Muscle of arm (tissue), 12 donors: ENCODE data around the gene PNPLA2. TPM values are rescaled to one million over a fixed set of nuclear protein-coding genes. Genes with fewer than 3 reads are reported as not detected.

Experiments used
- DNase-seq: peaks from one replicate; pipeline ENCODE4 v3.0.0-alpha.2; 2013
- polyA plus RNA-seq, 12 donors: library from polyadenylated mRNA; unstranded; fragments of 120-200 nt; gene quantifications; one replicate each; pipeline ENCODE4 v1.2.1, GENCODE V29; 2013; ENCODE audit not compliant: insufficient read length in 12 of 12

PNPLA2 gene
- polyA plus RNA-seq, 12 donors: 19.5 to 40.3 (median 23.8) TPM; not detected in 1

DNA sequence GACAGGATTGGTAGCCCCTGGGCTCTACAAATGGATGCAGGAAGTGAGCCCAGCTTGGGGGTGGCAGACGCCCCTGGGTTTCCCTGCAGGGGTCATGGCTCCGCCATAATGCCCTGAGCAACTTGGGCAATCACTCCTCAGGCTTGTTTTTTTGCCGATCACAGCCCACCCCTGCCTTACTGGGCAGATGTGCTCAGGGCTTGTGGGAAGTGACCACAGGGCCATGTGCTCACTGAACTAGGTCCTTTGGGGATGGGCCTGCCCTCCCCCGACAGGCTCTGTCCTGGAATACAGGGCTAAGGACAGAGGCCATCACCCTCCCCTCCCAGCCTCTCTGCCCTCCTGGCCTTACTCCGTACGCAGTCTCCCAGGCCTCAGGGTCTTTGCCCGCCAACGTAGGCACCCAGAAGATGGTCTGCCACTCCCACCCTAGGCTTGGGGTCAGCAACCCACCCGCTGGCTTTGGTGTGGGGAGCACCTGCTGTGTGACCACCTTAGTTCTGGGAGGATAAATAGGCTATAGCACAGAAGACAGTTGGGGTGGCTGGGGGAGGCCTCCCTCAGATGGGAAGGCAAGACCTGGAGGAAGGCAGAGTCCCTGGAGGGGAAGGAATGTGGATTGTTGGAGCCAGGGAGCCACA is 5.1 kb upstream of the PNPLA2 start:
- no peak for DNase-seq

DNA sequence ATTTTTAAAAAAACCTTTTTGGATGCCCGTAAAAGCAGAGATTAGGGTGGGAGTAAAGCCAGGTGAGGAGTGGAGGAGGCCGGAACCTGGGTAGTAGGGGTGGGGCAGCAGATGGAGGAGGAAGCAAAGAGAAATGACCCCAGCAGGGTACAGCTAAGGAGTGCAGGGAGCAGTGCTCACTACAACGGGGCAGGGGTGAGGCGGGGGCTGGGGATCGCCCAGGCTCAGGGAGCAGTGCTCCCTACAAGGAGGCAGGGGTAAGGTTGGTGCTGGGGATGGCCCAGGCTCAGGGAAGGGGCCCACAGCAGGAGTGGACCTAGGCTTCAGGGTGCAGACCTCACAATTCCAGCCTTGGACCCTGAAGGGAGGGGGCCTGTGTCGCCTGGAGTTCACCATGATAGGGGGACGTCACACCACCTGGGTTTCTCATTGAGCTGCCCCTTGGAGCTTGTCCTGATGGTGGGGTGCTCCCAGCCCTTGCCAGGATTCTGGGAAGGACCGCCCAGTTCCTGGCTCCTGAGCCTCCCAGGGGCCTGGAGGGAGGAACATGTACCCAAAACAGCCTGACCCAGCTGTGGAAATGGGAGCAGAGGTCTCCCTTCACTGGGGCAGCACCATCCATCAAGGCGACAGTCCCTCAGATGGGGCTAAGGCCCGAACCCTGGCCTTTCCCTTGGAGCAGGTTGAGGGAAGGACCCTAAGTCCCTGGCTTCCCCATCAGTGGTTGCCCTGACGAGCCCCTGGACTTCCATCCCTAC is 2.9 kb upstream of the PNPLA2 start:
- no peak for DNase-seq

DNA sequence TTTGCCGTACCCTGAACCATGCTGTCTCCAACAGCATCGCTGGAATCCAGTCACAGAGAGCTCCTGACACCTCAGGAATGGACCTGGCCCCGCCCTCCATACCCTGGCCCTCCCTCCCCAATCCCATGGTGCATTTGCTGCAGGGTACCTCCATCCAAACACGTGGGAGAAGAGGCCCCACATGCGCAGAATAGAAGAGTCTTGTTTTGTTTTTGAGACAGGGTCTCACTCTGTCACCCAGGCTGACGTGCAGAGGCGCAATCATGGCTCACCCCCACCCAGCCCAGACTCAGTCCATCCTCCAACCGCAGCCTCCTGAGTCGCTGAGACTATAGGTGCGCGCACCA is 2.3 kb upstream of the PNPLA2 start:
- DNase-seq: no peak

DNA sequence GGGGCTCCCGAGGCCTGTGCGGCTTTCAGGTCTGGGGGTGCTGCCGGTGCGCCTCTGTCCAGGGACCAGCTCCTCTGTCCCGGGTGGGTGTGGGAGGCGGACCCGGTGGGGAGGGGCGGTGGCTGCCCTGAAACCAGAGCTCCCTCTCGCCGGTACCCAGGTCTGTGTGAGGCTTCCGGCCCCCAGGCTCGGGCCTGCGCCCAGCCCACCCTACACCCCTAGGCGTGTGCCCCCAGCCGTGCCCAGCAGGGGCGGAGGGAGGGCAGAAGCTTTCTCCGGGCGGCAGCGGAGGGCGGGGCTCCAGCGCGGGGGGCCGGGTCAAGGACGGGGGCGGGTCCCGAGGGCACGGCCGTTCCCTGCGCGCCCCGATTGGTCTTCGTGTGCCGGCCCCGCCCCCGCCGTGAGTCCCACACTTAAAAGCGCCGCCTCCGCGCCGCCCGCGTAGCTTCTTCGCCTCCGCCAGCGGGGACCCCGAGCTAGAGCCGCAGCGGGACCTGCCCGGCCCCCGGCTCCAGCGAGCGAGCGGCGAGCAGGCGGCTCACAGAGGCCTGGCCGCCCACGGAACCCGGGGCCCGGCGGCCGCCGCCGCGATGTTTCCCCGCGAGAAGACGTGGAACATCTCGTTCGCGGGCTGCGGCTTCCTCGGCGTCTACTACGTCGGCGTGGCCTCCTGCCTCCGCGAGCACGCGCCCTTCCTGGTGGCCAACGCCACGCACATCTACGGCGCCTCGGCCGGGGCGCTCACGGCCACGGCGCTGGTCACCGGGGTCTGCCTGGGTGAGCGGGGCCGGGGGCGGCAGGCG is 616 bp downstream of the PNPLA2 start:
- peak; percentile 88 for DNase-seq

DNA sequence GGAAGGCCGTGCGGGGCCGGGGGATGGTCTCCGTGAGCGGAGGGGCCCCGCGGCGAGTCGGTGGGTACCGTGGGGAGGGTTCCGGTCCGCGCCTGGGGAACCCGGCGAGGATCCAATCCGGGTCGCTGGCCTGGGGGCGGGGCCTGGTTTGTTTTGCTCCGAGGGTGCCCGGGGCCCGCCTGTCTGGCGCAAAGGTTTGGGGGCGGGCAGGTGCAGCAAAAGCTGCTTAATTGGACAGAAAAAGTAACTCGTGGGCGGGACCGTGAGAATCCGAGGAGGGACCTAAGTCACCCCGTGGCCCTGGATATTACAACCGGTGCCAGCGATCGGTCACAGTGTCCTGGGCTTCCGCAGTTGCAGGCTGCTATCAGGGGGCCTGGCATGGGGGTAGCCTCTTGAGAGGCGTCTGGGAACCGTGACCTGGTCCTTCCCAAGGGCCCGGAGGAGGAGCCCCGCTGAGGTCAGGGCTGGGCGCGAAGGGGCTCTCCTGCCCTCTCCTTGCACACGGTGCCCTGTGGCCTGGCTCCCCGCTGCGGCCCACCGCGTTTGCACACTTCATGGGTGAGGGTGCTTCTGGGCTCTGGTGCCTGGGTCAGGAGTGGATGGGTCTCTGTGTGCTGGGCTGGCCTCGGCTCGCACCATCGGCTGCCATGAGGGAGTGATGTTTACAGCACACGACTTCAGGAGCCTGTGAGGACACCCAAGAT is 1.4 kb downstream of the PNPLA2 start:
- DNase-seq: no peak

DNA sequence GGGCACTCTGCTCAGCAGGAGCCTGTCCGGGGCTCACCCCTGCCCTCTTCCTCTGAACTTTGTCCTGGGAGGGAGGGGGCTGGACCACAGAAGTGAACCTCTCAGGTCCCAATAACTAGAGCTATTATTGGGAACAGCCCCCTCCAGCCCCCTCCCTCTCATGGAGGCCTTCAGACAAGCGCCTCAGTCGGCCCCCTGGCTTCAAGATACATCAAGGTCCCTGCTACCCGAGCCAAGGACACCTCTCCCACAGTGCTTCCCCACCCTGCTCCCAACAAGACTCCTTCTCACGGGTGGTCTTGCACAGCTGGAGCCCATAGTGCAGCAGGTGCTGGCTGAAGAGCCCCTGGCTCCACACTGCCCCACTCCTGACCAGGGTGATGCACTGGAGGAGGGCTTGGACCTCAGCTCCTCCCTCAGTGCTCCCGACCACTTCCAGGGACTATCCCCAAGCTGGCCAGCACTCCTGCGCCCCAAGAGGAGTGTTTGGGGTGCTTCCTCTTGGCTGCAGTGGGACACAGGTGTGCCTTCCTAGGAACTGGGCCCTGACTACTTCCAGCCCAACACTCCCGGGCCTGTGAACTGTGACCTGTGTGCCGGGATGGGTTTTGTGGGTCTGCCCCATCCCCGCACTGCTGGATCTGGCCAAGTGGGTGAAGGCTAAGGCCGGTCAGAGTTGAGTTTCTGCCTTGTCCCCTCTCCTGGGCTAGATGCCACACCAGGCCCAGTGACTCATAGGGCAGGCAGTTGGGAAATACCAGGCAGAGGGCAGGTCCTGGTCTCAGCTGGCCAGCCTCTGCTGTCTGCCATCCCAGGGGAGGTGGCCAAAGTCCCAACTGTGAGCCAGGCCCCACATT is 2.2 kb downstream of the PNPLA2 start:
- DNase-seq: no peak

DNA sequence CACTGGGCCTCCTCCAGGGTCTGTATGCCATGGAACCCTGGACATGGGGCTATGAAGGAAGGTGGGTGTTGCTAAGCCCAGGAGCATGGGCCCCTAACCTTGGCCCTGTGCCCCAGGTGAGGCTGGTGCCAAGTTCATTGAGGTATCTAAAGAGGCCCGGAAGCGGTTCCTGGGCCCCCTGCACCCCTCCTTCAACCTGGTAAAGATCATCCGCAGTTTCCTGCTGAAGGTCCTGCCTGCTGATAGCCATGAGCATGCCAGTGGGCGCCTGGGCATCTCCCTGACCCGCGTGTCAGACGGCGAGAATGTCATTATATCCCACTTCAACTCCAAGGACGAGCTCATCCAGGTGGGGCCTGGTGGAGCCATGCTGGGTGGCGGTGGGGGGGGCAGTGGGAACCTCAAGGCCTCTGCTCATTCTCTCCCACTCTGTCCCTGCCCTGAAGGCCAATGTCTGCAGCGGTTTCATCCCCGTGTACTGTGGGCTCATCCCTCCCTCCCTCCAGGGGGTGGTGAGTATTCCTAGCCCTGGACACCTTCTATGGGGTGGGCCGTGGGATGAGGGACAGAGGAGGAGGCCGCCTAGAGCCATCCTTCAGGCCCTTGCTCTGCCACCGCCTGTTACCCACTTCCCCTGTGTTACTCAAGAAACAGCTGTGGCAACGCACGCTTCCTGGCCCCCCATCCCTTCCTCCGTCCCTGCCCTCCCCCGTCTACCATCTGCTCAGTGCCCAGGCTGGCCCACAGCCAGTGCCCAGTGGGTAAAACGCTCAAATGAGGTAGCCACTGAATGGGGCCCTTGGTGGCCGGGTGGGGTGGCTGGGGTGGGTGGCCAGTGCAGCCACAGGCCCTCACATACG is 3.0 kb downstream of the PNPLA2 start:
- no peak for DNase-seq

DNA sequence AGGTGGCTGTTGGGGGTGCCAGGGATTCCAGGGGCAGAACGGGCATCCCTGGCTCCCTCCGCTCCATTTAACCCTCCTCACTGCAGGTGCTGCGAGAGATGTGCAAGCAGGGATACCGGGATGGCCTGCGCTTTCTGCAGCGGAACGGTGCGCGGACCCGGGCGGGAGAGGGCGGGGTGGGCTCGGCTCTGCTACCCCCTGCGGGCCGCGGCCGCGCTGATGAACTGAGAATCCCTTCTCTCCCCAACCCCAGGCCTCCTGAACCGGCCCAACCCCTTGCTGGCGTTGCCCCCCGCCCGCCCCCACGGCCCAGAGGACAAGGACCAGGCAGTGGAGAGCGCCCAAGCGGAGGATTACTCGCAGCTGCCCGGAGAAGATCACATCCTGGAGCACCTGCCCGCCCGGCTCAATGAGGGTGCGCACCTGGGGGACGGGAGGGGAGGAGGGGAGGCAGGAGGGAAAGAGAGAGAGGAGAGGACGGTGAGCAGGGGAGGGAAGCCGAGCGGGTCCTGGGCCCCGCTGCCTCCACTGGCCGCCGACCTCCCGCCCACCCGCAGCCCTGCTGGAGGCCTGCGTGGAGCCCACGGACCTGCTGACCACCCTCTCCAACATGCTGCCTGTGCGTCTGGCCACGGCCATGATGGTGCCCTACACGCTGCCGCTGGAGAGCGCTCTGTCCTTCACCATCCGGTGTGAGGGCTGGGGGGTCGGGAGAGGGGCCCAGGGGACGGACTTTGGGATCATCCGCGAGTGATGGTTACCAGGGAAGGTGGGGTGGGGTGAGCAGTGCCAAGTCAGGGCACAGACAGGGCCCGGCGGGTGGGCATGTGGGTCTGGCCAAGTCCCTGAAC is 5.0 kb downstream of the PNPLA2 start:
- DNase-seq: no peak

DNA sequence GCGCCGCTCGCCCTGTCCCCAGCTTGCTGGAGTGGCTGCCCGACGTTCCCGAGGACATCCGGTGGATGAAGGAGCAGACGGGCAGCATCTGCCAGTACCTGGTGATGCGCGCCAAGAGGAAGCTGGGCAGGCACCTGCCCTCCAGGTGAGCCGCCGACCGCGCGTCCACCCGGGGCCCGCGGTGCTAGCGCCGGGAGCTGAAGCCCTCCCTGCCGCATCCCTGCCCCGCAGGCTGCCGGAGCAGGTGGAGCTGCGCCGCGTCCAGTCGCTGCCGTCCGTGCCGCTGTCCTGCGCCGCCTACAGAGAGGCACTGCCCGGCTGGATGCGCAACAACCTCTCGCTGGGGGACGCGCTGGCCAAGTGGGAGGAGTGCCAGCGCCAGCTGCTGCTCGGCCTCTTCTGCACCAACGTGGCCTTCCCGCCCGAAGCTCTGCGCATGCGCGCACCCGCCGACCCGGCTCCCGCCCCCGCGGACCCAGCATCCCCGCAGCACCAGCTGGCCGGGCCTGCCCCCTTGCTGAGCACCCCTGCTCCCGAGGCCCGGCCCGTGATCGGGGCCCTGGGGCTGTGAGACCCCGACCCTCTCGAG is 5.7 kb downstream of the PNPLA2 start:
- no peak for DNase-seq

DNA sequence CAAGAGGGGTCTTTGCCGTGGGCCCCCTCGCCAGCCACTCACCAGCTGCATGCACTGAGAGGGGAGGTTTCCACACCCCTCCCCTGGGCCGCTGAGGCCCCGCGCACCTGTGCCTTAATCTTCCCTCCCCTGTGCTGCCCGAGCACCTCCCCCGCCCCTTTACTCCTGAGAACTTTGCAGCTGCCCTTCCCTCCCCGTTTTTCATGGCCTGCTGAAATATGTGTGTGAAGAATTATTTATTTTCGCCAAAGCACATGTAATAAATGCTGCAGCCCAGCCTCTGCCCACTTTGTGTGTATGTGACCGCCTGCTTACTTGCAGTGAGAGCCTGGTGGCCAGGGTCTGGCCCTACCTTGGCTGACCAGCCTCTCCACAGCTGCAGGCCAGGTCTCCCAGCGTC is 6.2 kb downstream of the PNPLA2 start:
- no peak for DNase-seq

DNA sequence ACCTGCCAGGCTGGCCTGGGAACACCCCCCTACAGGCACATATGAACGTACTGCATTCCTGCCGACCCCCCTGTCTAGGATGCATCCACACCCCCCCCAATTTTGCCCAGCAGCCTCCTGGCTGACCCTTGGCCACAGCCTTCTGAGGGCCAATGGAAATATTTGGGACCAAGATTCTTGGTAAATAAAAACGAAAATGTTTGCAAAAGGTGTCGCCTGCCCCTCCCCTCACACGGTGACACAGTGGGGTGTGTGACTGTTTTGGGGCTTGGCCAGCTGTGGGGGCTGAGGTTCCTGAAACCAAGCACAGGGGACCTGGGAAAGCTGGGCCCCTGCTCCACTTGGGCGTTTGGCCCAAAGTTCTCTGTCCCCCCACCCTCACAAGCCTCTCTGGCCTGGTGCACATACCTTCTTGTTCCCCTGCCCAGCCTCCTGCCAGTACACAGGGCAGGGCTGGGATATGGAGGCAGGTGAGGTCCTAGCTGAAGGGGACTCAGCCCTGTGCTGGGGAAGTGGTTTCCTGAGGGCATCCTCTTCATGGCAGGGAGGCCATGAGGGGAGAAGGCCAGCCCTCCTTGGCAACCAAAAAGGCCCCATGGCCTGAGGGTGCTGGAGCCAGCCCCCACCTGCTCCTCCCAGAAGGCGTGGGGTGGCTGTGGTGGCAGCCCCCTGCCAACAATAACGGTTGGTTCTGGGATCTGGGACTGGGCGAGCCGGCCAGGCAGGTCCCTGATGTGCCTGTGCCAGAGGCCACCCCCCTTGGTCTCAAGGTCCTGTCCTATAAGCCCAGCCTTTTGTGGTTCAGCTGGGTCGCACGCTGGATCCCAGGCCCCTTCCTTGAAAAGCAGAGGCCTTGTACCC is 6.9 kb downstream of the PNPLA2 start:
- DNase-seq: no peak

DNA sequence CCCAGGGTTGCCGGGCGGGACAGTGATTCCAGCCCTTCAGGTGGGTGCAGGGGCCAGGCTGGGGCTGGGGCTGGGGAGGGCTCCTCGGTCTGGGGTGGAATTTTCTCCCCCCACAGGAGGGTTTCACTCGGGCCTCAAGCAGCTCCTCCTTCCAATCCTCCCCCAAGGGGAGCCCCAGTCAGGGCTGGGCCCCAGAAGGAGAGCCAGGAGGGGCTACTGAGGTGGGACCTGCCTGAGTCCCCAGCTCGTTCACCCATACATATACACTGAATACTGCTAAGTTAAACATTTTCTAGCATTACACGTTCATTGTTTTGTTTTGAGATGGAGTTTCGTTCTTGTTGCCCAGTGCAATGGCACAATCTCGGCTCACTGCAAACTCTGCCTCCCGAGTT is 7.5 kb downstream of the PNPLA2 start:
- DNase-seq: no peak

DNA sequence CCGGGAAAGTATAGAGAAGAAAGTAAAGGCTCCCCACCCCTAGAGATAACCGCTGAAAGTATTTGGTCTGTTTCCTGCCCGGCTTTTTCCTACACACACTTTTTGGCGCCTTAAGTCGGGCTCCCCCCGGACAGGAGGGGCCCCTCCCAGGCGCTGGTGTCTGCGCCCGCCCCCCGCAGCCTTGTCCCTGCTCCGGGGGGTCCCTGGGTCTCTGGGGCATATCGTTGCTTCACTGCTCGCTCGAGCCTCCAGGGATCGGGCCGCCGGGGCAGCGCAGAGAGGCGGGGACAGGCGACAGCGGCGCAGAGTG is 8.1 kb downstream of the PNPLA2 start:
- DNase-seq: no peak

DNA sequence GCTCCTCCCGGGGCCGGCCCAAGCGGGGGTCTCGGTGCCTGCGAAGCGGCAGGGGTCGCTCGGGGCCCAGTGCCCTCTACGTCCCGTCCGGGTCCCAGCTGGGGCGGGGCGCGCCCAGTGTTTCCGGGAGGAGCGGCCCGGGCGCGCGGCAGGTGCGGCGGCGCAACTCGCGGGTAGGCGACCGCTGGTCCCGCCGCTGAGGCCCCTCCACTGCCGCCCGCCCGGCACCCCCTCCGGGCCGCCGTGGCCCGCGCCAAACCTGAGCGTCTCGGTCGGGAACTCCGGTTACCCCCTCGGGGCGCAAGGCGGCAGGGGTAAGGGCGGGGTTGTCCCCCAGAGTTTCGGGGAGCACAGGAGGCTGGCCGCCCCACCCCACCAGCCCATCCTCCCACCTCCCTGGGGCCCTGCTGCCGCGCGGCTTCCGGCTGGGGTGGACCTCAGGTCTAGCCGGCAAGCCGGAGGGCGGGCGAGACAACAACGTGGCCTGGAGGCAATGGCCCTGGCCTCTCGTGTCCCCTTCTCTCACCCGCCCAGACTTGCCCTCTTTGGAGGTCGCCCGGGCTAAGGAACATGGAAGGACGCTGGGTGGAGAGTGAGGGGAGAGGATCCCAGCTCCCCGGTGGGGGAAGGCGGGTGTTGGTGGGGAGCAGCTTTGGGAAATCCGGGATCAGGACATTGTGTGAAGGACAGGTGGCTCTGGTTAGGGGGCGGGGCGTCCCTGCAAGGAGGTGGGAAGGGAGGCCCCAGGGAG is 8.6 kb downstream of the PNPLA2 start:
- no peak for DNase-seq

DNA sequence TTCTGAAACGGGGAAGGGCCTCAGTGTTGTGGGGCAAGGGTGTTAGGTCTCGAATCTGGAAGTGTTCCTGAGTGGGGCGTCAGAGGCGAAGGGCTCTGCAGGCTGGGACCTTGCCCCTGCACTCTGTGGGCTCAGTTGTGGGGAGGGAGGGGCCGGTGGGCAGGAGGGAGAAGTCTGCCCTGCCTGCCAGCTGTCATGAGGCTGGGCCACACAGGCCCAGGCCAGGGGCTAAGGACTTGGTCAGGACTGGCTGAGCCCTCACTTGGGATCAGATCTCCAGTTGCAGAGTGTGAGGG is 9.1 kb downstream of the PNPLA2 start, which contains the start of gene CRACR2B:
CRACR2B (plus strand) TSS at position 23 of the 296 bp plus-strand sequence. CDS start 689 bp downstream, outside the sequence.
- DNase-seq: no peak

DNA sequence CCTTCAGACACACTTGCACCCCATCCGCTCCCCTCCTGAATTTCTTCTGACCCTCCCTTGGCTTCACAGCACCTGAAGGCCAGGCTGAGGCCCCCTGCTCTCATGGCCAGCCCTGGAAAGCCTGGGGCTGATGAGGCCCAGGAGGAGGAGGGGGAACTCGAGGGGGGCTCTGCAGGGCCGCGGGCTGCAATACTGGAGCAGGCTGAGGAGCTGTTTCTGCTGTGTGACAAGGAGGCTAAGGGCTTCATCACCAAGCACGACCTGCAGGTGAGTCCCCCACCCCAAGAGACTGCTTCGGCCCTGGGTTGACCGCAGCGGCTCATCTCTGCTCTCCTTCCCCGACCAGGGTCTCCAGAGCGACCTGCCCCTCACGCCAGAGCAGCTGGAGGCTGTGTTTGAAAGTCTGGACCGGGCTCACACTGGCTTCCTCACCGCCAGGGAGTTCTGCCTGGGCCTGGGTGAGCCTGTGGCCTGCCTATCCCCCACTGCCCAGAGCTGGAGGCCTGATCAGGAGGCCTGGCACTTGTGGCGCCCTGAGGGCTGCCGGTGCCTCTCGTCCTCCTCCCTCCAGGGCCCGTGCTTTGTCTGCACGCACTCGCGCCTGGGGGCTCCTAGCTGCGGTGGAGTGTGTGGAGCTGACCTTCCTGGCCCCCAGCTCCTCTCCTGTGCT is 9.9 kb downstream of the PNPLA2 start:
- no peak for DNase-seq
